Mesothelial cell of epicardium (in vitro differentiated cells): ENCODE measurements around the gene MFN2. TPM values are rescaled to one million over a fixed set of nuclear protein-coding genes. Genes with fewer than 3 reads are reported as not detected.

Experiments
- DNase-seq, 2 experiments: peaks; one replicate each; pipeline ENCODE4 v3.0.0; 2021; ENCODE audit warnings: low spot score in 2 of 2; ENCODE audit not compliant: unreplicated experiment in 2 of 2
- H3K27ac Mint-ChIP-seq: 2 replicates; pipeline ENCODE4 v1.8.0; 2021; ENCODE audit warnings: mixed read lengths
- H3K27me3 Mint-ChIP-seq: 2 replicates; pipeline ENCODE4 v1.8.0; 2021; ENCODE audit warnings: low read depth, mixed read lengths
- H3K36me3 Mint-ChIP-seq: 2 replicates; pipeline ENCODE4 v1.8.0; 2021; ENCODE audit warnings: mixed read lengths
- H3K4me1 Mint-ChIP-seq: 2 replicates; pipeline ENCODE4 v1.8.0; 2021; ENCODE audit warnings: mixed read lengths
- H3K4me3 Mint-ChIP-seq: 2 replicates; pipeline ENCODE4 v1.8.0; 2021; ENCODE audit warnings: mild to moderate bottlenecking, moderate library complexity, mixed read lengths
- H3K9me3 Mint-ChIP-seq: 2 replicates; pipeline ENCODE4 v1.8.0; 2021; ENCODE audit warnings: mixed read lengths
- total RNA-seq: library from RNA; stranded (reverse); gene quantifications from 3 replicates; pipeline ENCODE4 v1.2.1, GENCODE V29; 2021
- TF ChIP-seq, protein P1 (sequence below): fragments of 200-600 bp; sonication (generic); IDR thresholded peaks from one replicate; pipeline ENCODE4 v1.5.0; 2021; ENCODE audit warnings: antibody characterized with exemption; ENCODE audit not compliant: unreplicated experiment

The MFN2 gene
- total RNA-seq, 1 donor from 2014 or later: 53.7 TPM

DNA sequence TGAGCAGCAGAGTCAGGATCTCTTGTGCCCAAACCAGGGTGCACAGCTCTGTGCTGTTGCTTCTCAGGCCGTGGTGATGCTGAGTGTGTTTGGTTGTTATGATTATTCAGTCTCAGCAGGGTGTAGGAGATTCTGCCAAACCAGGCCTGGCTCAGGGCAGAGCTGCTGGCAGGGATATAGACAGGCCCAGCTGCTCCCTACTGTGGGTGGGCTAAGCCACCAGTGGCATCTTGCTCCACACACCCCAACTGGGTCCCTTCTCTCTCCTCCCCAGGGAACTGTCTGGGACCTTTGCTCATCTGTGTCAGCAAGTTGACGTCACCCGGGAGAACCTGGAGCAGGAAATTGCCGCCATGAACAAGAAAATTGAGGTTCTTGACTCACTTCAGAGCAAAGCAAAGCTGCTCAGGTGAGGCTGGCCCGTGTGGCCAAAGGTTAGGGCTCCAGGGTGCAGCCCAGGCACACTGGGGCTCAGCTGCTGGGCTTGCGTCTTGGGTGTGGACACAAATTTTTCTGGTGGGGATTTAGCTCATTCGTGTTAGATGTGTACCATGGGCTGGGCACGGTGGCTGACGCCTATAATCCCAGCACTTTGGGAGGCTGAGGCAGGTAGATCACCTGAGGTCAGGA lies 29.2 kb downstream of the MFN2 start:
- Mint-ChIP-seq H3K9me3 (no peaks in the 10 kb centered on the region), H3K27ac (no peak overlapping the region), H3K27me3 (no peaks in the 10 kb centered on the region), H3K4me3 (no peak overlapping the region), H3K36me3 (peaks cover 50% of the 10 kb centered on the region), H3K4me1 (no peaks in the 10 kb centered on the region)
- no peak for DNase-seq
- TF ChIP-seq, protein P1, sequence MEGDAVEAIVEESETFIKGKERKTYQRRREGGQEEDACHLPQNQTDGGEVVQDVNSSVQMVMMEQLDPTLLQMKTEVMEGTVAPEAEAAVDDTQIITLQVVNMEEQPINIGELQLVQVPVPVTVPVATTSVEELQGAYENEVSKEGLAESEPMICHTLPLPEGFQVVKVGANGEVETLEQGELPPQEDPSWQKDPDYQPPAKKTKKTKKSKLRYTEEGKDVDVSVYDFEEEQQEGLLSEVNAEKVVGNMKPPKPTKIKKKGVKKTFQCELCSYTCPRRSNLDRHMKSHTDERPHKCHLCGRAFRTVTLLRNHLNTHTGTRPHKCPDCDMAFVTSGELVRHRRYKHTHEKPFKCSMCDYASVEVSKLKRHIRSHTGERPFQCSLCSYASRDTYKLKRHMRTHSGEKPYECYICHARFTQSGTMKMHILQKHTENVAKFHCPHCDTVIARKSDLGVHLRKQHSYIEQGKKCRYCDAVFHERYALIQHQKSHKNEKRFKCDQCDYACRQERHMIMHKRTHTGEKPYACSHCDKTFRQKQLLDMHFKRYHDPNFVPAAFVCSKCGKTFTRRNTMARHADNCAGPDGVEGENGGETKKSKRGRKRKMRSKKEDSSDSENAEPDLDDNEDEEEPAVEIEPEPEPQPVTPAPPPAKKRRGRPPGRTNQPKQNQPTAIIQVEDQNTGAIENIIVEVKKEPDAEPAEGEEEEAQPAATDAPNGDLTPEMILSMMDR: no peak

DNA sequence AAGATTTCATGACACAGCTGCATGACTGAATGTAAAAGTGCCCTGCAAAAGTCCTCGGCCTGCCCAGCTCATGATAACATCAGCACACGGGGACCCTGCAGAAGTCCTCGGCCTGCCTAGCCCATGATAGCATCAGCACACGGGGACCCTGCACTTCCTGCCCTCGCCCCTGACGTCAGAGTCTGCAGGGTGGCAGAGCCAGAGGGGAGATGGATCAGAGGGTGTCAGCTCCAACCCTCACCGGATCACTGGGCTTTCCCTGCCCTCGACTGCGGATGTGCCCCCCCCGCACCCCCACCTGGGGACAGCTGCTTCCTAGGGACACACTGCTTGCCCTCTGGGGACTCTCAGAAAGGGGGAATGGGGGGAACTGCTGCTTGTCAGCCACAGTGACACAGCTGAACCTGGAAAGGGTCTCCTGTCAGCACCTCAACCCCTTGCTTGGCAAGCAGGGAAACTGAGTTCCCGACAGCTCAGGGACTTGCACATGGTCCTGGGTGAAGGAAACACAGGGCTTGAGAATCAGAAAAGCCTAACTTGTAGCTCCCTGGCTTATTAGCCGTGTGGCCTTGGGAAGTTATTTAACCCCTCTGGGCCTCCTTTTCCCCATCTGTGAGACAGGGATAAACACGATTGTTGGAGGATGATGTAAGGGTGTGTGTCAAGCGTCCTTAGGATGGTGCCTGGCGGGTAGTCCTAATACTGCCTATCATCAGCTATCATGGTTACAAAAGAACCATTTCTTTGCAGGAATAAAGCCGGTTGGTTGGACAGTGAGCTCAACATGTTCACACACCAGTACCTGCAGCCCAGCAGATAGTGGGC lies 30.7 kb downstream of the MFN2 start:
- TF ChIP-seq, protein P1: no peak
- no peaks in the 10 kb centered on the region for H3K9me3 Mint-ChIP-seq
- H3K4me3 Mint-ChIP-seq: no peak overlapping the region
- H3K27me3 Mint-ChIP-seq: no peaks in the 10 kb centered on the region
- H3K36me3 Mint-ChIP-seq: peaks cover 46% of the 10 kb centered on the region
- no peaks in the 10 kb centered on the region for H3K4me1 Mint-ChIP-seq
- H3K27ac Mint-ChIP-seq: no peak overlapping the region
- no peak for DNase-seq

DNA sequence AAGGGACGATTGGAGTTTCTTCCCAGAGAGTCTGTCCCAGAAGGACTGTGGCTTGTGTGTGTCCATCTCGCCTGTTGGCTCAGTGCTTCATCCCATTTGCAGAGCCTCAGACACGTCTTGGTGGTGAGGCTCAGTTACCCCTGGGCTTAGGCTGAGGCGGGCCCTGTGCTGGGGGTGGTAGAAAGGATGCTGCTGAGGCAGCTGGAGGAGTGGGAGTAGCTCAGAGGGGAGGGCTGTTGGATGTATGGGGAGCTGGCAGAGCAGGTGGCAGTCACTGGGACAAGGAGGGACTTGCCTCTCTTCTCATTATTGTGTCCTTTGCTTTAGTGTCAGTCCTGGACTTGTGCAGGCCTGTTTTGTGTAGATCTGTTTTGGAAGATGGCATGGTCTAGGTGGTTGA lies 31.8 kb downstream of the MFN2 start:
- H3K36me3 Mint-ChIP-seq: peaks cover 39% of the 10 kb centered on the region
- no peaks in the 10 kb centered on the region for H3K9me3 Mint-ChIP-seq
- TF ChIP-seq, protein P1: no peak
- no peaks in the 10 kb centered on the region for H3K27me3 Mint-ChIP-seq
- DNase-seq: no peak
- H3K4me1 Mint-ChIP-seq: no peaks in the 10 kb centered on the region
- H3K27ac Mint-ChIP-seq: no peak overlapping the region
- H3K4me3 Mint-ChIP-seq: no peak overlapping the region

DNA sequence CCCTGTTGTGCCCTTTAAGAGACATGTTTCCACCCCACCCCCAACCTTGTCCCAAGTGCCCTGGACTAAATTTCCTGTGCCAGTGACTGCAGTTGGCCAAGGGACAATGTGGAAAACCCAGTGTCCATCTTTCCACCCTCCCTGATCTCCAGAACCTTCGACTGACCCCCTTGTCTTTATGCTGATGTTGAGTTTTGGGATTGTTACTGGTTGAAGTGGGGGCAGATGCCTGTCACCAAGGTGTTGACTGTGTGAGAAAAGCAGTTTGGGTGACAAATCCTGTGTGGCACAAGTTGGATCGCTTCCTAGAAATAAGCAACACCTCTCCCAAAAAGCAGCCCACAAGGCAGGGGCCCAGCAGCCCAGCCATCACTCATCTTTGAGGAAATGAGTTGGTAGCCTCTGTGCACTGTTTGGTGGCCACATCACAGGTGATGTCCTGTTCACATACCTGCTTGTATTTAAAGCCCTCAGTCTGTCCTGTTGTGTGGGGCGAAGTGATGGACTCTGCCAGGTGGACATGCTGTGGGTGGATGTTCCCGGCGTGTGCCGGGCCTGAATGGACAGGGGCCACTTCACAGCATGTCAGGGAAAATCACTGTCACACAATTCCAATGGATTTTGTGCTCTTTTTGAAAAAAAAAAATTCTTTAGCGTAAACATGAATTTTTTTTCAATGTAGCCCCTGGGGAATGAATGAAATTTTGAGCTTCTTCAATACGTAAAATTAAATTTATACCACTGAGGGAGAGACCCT lies 32.5 kb downstream of the MFN2 start:
- peaks cover 33% of the 10 kb centered on the region for H3K36me3 Mint-ChIP-seq
- no peak for DNase-seq
- no peaks in the 10 kb centered on the region for H3K27me3 Mint-ChIP-seq
- H3K4me1 Mint-ChIP-seq: no peaks in the 10 kb centered on the region
- H3K4me3 Mint-ChIP-seq: no peak overlapping the region
- H3K27ac Mint-ChIP-seq: no peak overlapping the region
- TF ChIP-seq, protein P1: no peak
- H3K9me3 Mint-ChIP-seq: no peaks in the 10 kb centered on the region

DNA sequence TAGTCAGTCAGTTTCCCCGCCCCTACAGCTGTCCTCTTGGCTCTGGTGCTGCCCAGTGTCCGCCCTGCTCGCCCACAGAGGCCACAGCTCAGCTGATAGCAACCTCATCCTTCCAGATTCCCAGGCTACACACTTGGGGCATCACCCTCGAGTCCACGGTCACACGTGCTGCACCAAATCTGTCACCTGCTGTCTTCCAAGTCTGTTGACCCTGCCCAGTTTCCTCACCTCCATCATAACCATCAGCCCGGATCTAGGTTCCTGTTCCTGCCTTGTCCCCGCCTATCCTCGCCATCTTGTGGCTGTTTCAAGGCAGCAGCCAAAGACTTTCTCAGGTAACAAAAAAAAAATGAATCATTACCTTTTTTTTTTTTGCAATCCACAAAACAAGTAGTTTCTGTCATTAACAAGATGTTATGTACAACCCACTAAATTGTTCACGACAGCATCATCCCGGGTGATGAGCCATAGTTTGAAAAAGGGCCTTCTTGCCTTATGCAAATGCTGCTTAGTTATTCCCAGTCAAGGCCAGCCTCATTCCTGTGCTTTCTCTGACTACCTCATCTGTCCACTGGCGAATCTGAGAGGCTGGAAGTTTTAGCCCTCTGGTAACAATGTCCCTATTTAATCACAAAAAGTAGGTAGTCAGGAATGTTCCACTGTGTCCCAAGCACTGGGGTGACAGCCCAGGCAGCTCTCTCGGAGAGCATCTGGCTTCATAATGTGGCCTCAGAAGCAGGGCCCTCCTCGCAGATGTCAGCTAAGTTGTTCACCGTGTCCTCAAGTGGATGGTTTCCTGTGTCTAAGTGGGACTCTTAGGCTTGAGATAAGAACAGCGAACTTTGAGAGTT lies 34.1 kb downstream of the MFN2 start:
- Mint-ChIP-seq H3K36me3 (peaks cover 23% of the 10 kb centered on the region), H3K27ac (peak overlapping the region; percentile 45), H3K4me1 (peaks cover 3% of the 10 kb centered on the region), H3K27me3 (no peaks in the 10 kb centered on the region), H3K4me3 (no peak overlapping the region), H3K9me3 (no peaks in the 10 kb centered on the region)
- DNase-seq: no peak
- TF ChIP-seq, protein P1: peak; percentile 17
